T-helper 1 cell (primary cell): Measurements from ENCODE around the gene MAP3K10.

Experiments
- DNase-seq, 5 donors: peaks; one replicate each; pipeline ENCODE4 v3.0.0-alpha.2; 2012 to 2020

The MAP3K10 gene

DNA sequence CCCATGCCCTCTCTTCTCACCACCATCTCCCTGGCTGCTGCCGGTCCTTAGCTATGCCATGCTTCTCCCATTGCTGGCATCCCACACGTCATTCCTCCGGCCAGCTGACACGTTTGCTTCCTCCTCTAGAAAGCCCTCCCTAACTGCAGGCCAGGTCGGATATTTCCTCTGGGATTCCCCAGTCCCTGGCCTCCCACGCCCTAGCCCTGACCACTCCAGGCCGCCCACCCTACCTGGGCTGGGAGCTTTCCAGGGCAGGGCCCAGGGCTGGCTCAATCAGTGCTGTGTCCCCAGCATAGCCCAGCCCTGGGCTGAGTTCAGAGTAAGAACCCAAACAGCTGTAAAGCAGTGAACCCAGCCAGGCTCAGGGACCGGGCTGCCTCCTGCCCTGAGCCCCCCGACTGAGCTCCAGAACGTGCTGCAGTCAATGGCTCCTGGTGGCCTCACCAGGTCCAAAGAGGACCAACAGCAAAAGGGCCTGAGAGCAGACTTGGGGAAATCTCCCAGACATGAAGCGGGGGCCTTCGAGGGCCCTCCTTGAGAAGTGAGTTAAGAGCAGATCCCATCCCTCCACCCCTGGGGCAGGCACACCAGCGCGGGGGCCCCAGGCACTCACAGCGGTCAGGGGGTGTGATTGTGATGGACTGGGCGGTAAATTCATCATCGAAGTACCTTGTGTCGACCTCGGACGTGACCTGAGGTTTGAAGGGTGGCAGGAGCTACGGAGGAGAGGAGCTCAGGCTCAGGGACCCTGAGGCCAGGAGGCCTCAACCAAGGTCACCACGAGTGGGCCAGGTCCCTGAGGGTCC, 43.4 kb downstream of the MAP3K10 start:
- DNase-seq: no peak

DNA sequence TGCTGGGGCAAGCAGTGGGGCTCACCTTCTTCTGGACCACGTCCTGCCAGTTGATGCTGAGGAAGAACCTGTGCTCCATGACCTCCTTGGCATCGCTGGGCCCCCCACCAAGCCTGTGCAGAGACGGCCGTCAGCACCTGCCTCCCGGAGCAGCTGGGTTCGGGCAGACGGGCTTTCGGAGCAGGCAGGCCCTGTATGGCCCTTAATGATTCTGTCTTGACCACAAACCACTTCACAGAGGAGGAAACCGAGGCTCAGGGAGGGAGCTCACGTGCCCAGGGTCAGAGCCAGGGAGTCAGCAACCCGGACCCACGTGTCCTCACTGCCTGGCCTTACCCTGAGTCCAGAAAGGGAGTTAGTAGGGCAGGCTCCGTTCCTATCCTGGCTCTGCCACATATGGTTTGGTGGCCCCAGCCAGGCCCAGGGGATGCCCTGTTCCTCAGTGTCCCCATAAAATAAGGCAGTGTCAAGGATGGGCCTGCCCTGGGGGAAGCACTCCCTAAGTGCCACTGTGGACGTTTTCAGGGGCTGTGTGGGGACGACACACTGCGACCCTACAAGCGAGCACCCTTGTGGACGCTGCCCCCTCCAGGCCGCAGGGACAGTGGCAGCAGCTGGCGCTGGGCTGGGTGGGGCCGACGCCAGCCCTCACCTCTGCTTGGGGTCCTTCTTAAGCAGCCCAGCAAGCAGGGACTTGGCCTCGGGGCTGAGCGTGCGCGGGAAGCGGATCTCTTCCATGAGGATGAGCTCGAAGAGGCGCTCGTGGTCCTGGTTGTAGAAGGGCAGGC, 44.2 kb downstream of the MAP3K10 start:
- no peak for DNase-seq

DNA sequence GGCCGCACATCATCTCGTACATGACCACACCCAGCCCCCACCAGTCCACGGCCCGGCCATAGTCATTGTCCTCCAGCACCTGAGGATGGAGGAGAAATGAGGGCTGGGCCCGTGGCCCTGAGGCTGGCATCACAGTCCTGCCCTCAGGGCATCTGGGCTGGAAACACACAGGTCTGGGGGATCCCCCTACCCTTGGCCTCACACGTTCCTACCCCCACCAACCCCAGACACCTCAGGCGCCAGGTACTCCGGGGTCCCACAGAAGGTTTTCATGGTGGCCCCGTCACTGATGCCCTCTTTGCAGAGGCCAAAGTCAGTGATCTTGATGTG, 44.8 kb downstream of the MAP3K10 start:
- DNase-seq: no peak

DNA sequence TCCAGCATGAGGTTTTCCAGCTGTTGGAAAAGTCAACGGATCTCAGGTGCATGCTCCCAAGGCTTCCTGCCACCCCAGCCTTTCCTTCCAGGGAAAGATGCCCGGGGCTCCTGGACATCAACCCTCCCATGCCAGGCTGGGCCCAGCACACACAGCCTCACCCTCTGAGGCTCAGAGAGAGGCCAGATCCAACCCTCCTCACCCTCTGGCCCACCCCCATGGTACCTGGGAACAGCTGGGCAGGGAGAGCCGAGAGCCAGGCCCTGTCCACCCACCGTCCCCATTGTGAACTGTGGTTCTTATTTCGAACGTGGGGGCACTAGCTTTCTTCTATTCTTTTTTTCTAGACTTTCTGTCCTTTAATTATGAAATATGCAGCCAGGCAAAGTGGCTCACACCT, 45.1 kb downstream of the MAP3K10 start:
- DNase-seq: no peak

DNA sequence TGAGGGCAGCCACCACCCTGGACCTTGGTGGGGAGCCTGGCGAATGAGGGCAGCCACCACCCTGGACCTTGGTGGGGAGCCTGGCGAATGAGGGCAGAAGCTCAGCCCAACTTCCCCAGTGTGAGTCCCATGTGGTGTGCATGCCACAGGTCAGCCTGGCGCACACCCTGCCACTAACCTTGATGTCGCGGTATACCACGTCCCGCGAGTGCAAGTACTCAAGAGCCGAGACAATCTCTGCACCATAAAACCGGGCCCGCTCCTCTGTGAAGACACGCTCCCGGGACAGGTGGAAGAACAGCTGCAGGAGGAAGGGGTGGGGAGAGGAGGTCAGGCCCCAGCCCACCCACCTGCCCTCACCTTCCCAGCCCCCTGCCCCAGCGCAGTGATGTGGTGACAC, 46.6 kb downstream of the MAP3K10 start:
- no peak for DNase-seq

DNA sequence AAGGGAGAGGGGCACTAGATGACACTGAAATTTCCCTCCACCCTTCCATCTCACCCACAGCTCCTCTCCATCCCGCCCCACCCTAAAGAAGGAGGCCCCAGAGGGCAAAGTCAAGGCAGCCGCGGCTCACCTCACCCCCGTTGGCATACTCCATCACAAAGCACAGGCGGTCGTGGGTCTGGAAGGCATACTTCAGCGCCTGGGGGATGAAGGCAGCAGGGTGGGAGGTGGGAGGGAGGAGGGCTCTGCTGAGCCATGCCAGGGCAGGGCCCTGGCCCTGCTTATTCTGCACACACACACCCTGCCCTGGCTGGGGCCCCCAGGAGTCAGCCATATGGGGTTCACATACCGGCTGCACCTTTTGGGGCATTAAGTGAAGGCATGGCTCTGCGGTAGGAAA, 47.5 kb downstream of the MAP3K10 start:
- DNase-seq: no peak

DNA sequence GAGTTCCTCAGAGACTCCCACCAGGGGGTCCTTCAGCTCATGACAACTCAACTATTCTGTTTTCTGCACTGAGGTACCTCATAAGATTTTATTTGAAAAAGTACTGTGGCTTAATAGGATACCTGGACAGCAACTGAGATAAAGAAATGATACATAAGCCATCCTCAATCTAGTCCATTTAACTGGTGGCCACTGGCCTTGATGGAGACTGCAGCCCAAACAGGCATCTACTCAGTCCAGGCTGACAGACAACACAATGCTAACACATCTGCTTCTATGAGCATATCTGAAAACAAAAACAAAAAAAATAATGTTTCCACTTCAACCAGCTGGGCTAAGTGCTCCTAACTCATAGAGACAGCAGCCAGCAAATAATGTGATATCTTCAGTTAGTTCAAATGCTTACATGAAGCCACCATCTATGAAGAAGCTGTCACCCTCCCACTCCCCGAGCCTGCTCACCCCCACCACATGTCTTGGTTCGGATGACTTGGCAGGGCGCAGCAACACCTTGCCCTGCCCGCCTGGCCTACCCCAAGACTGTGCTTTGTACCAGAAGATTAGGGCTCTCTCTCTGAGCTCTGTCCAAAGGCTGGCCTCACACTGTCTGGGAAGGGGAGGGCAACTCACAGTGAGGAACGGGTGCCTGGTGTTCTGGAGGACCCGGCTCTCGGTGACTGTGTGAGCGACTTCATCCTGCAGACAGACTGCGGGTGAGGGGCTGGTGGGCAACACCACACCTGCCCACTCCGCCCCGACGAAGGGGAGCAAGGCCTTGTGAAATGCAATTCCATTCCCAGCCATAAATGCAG, 48.4 kb downstream of the MAP3K10 start:
- DNase-seq: no peak

DNA sequence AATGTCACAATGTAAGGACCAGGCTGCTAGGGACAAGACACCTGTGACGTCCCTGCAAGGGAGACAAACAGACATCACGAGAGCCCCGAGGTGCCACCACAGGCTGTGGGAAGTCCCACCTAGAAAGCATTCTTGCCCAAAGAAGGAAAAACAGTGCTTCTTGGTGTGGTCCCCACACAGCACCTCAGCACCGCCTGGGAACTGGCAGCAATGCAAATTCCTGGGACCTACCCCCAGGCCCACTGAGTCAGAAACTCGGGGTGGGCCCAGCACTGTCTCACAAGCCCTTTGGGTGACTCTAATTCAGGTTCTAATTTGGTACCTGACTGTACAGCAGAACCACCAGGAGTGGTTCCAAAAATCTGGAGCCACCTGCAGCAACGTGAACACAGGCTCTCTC, 49.1 kb downstream of the MAP3K10 start:
- no peak for DNase-seq

DNA sequence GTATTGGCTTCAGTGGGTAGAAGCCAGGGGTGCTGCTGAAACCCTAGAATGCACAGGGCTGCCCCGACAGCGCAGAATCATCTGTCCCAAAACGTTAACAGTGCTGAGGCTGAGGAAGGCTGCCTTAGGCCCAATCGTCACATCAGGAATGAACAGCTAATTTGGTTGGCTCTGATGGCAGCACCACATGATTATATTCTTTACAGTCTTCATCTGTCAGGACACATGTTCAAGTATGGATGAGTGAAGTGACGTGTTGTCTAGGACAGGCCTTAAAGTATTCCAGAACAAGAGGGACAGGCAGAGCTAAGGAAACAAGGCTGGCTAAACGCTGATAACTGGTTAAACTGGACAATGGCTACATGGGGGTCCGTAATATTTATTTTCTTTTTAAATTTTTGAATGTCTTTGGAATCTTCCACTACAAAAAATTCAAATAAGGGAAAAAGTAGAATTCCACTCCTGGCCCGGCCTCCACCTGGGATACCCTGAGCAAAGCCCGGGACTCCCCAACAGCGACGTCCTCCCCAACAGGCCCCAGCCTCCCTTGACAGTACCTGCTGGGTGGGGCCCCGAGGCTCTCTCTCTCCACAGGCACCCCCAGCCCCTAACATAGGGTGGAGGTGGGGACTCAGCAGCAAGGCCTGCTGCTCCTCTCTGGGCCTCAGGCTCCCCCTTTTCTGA, 50.0 kb downstream of the MAP3K10 start:
- no peak for DNase-seq

DNA sequence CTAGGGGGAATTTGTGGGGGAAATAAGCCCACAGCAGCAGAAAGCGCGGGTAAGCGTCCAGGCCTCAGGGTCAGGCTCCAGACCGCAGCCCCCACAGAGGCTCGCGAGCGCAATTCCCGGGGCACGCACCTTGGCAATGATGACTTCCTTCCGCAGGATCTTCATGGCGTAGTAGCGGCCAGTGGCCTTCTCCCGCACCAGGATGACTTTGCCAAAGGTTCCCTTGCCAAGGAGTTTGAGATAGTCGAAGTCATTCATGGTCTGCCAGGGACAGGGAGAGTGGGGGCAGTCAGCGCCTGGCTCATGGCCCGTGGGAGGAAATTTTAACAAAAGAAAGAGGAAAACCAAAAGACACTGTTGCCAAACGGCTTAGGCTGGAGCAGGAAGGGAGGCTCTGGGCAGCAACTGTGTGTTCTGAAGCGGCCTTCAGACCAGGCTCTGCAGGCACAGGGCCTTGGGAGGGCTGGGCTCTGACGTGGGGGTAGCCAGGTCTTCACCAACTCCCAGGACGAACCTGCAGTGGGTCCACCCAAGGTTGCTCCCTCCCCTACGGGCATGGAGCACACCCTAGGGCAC, 50.7 kb downstream of the MAP3K10 start:
- no peak for DNase-seq

DNA sequence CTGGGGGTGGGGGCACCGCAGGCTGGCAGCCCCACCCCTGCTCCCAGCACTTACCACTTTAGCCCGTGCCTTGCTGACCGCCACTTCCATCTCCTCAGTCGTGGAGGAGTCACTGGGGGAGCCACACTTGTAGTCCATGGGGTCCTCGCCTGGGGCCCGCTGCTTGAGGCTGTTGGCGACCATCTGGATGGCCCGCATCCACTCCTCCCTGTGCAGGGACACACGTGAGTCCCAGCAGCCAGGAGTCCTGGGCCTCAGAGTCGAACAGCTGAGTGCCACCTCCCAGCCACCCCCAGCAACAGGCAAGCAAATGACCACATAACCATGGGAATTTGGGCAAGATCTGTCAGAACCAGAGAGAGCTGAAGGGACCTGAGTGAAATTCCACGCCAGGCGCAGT, 51.3 kb downstream of the MAP3K10 start:
- DNase-seq: no peak

DNA sequence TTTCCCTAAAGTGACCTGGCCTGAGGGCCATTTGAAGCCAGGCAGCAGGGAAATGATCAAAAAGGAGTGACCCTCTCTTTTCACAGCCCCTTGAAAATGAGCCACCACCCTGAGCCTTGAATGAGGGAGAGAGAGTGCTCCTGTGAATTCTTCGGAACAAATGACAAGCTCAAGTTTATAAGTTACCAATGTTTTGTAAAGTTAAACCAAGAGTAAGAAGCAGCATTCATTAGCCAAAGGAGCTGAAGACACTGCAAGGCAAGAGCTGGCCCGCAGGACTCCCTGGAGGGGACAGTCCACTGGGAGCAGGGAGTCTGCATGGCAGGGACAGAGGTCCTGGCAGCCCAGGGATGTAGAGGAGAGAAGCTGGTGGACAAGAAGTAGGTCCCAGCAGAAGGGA, 52.0 kb downstream of the MAP3K10 start:
- DNase-seq: no peak

DNA sequence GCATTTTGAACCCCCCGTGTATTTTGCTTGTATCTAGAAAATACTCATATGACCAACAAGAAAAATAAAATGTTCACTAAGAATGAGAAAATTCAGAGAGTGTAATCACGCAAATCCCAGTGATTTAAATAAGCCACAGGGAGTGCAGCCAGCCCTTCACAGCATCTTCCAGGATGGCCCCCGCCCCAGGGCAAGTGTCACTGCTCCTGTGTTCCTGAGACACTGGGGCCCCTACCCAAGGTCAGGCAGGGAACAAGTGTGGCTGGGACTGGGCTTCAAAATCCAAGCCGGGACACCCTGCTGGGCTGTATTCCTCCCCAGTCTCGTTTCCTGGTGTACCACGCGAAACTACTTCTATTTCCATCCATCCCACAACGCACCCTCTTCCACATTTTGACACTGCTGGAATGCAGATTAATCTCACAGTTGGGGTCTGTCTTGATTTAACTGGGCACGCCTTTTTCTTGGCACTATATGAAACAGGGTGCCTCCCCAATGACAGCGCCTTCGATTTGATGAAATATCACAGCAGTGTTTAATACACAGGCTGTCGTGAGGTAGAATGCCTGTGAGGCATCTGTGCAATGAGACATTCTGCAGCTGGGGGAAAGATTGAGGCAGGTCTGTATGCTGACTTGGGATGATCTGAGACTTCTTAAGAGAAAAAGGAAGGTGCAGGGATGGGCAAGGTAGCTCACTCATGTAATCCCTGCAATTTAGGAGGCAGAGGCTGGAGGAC, 53.5 kb downstream of the MAP3K10 start:
- no peak for DNase-seq

DNA sequence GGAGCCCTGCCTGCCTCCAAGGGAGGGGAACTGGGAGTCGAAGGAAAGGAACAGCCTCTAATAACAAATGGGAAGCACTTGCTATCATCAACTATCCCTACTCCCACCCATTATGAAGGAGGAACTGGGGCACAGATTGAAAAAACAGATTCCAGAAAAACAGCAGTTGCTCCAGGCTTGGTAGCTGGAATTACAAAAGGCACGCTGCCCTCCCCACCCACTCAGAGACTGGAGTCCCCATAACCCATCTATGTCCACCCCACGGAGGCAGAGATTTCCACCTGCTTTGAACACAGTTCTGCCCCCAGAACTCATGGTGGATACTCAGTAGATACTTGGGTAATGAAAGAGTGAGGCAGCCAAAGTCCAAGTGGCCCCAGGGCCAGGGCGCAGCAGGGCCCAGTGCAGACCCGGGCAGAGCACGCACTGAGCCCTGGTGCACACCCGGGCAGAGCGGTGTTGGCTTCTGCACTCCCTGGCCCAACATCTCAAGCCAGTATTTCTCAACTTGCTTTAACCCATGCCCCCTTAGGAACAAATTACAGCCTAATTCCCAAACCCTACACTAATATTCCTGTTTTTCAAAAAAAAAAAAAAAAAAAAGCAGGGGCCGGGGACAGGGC, 54.4 kb downstream of the MAP3K10 start:
- DNase-seq: no peak

DNA sequence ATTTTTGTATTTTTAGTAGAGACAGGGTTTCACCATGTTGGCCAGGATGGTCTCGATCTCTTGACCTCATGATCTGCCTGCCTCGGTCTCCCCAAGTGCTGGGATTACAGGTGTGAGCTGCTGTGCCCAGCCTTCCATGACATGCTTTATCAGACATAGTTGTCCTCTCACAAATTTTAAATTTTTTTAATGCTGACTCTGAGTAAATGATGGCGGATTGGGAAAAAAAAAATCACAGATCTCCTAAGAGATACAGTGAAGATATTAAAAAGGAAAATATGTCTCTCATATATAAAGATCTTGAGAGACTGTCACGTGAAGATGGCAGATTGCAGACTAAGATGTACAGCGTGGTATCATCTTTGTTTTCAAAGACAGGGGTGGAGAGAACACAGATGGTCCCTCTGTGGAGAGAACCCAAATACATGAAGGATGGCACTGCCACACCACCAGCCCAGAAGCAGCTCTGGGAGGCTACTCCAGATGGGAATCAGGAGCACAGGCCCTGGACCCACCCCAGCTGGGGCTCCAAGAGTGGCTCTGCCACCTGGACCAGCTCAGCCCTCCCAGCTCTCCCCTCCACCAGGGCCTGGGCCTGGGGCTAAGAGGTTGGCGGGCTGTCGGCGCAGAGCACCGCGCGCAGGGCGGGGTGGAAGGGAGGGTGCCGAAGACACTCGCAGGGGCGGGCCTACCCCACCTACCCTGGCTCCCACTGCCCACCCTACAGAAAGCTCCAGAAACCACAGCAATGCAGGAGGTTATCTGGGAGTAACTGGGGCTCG, 55.3 kb downstream of the MAP3K10 start:
- DNase-seq: no peak

DNA sequence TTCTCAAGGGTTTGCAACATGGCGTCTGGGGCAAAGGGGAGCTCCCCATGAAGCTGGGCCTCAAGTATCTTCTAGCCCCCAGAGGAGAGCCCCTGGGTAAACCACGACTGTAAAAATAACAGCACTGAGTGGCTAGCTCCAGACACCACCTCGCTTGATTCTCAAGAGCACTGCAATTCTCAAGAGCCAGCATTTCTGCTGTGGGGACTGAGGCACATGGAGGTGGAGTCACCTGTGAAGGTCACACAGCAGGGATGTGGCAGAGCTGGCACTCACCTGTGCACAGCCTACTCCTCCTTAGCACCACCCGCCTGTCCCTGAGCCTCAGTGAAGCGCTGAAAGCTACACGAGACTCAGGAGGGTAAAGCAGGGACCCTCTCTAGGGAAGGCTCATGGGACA, 56.0 kb downstream of the MAP3K10 start:
- no peak for DNase-seq

DNA sequence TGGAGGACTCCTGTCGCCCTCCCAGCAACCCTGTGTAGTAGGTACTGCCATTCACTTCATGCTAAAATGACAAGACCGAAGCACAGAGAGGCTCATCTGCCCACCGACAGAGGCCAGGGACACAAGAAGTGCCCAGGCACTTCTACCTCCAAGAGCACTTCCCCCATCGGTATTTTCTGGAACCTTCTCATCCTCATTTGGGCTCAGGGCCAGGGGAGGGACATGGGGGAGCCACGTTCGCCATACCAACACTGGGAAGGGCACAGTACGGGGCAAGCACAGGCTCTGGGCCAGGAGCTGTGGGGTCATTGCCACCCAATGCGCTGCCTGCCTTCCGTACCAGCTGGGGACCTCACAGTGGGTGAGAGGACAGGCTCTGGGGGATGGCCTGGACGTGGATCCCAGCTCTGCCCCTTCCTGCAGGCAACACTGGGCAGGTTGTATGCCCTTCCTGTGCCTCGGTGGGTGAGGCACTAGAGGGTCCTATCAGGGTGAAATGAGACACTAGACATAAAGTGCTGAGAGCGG, 56.6 kb downstream of the MAP3K10 start:
- DNase-seq: no peak

DNA sequence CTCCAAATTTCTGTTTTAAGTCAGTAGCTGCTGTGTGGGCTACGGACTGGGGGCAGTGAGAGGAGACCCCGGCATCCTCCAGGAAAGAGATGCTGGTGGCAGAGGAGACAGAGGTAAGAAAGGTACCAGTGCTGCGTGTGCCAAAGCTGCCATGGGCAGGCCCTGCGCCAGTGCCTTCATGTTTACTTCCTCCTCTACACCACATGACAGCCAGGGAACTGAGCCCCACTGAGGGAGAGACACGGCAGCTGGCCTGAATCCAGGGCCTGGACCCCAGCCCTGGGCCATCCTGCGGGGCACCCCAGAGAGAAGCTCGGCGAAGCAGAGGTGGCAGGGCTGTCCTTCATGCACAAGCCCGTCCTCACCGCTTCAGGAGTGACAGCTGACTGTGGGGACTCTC, 58.0 kb downstream of the MAP3K10 start:
- DNase-seq: no peak

DNA sequence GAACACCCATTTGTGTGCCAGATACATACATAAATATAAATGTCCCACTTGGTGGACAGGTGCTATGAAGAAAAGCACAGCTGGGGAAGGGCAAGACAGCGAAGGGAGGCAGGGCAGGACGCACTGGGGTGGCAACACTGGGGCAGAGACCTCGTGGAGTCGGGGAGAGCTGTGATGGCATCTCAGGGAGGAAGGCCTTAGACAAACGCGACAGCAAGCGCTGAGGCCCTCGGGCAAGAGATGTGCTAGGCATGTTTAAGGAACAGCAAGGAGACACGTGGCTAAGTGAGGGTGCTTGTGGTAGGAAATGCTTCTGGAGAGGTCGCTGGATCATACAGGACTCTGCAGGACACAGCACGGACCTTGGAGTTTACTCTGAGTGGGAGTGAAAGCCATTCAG, 58.6 kb downstream of the MAP3K10 start:
- DNase-seq: no peak

DNA sequence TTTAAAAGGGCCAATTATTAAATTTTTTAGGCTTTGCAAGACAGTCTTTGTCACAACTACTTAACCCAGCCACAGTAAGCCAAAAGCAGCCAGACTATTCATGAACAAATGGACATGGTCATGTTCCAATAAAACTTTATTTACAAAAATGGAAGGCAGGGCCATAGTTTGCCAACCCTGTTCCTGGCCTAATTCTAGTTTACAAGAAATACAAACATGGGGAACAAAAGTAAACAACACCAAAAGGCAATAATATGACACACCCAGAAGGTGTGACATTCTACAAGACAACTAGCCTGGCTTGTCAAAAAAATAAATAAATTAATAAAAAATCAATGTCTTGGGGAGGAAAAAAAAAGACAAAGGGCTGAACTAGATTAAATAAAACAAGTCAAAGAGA, 60.0 kb downstream of the MAP3K10 start:
- DNase-seq: no peak
